GM23338 (cell line): Measurements from ENCODE around the gene PAXX. TPM values are rescaled to one million over a fixed set of nuclear protein-coding genes. Genes with fewer than 3 reads are reported as not detected.
"Not testable (repeated sequence)": the region's sequence is repeated elsewhere in the genome, so short reads cannot be mapped to it uniquely, and the experiment has no call there.

Experiments used
- ATAC-seq: fragments of 200-7000 bp; cut with Tn5 transposase; 3 replicates; pipeline ENCODE4 v1.9.1; 2020
- DNase-seq: peaks from one replicate; pipeline ENCODE4 v3.0.0-alpha.2; 2015; ENCODE audit warnings: low spot score
- H2AFZ ChIP-seq: fragments of 200-600 bp; sonication (generic); 2 replicates; pipeline ENCODE4 v1.8.0; 2016; ENCODE audit warnings: antibody characterized with exemption, mild to moderate bottlenecking, moderate library complexity
- H3F3A ChIP-seq: fragments of 200-600 bp; sonication (generic); replicated peaks from 2 replicates; pipeline ENCODE4 v1.8.0; 2017; ENCODE audit warnings: antibody characterized with exemption, mixed run types, low read depth
- H3K27ac ChIP-seq: fragments of 200-600 bp; sonication (generic); 2 replicates; pipeline ENCODE4 v1.6.1; 2016; ENCODE audit warnings: low read depth
- H3K27me3 ChIP-seq: fragments of 200-600 bp; sonication (generic); 2 replicates; pipeline ENCODE4 v1.8.0; 2016; ENCODE audit warnings: mild to moderate bottlenecking, mixed run types, moderate library complexity; ENCODE audit not compliant: insufficient read depth
- H3K36me3 ChIP-seq: fragments of 200-600 bp; sonication (generic); 2 replicates; pipeline ENCODE4 v1.8.0; 2016; ENCODE audit warnings: mild to moderate bottlenecking; ENCODE audit not compliant: insufficient read depth
- H3K4me1 ChIP-seq: fragments of 200-600 bp; sonication (generic); 2 replicates; pipeline ENCODE4 v1.8.0; 2016; ENCODE audit warnings: mild to moderate bottlenecking, moderate library complexity; ENCODE audit not compliant: insufficient read depth
- H3K4me2 ChIP-seq: fragments of 200-600 bp; sonication (generic); 2 replicates; pipeline ENCODE4 v1.7.1; 2017; ENCODE audit warnings: mixed run types
- H3K4me3 ChIP-seq: fragments of 200-600 bp; sonication (generic); 2 replicates; pipeline ENCODE4 v1.6.1; 2016; ENCODE audit warnings: mixed run types
- H3K79me2 ChIP-seq: fragments of 200-600 bp; sonication (generic); replicated peaks from 2 replicates; pipeline ENCODE4 v1.8.0; 2017; ENCODE audit warnings: mild to moderate bottlenecking; ENCODE audit not compliant: insufficient read depth
- H3K9me2 ChIP-seq: fragments of 200-600 bp; sonication (generic); 2 replicates; pipeline ENCODE4 v1.8.0; 2017; ENCODE audit not compliant: insufficient read depth
- H4K20me1 ChIP-seq: fragments of 200-600 bp; sonication (generic); replicated peaks from 2 replicates; pipeline ENCODE4 v1.8.0; 2017; ENCODE audit warnings: mild to moderate bottlenecking; ENCODE audit not compliant: insufficient read depth
- H3K27ac Mint-ChIP-seq: 2 replicates; pipeline ENCODE4 v1.8.0; 2020; ENCODE audit warnings: inconsistent platforms, mild to moderate bottlenecking, moderate library complexity, mixed read lengths
- H3K27me3 Mint-ChIP-seq: 3 replicates; pipeline ENCODE4 v1.8.0; 2022; ENCODE audit warnings: low read depth, mild to moderate bottlenecking, moderate library complexity, mixed read lengths, inconsistent platforms; ENCODE audit not compliant: insufficient read depth, poor library complexity
- H3K36me3 Mint-ChIP-seq: 3 replicates; pipeline ENCODE4 v1.8.0; 2021; ENCODE audit warnings: low read depth, mild to moderate bottlenecking, inconsistent platforms, moderate library complexity, mixed read lengths
- H3K4me1 Mint-ChIP-seq: 3 replicates; pipeline ENCODE4 v1.8.0; 2020; ENCODE audit warnings: mild to moderate bottlenecking, inconsistent platforms, mixed read lengths
- H3K4me3 Mint-ChIP-seq: 3 replicates; pipeline ENCODE4 v1.8.0; 2021; ENCODE audit warnings: moderate library complexity, mild to moderate bottlenecking, inconsistent platforms, mixed read lengths
- H3K9me3 Mint-ChIP-seq: 3 replicates; pipeline ENCODE4 v1.8.0; 2020; ENCODE audit warnings: moderate library complexity, mild to moderate bottlenecking, inconsistent platforms, mixed read lengths
- CREB1 ChIP-seq: fragments of 250-450 bp; sonication (Bioruptor Pico); IDR thresholded peaks from 2 replicates; pipeline ENCODE4 v1.5.0; 2020; ENCODE audit warnings: low read depth, mild to moderate bottlenecking, moderate library complexity
- EZH2phosphoT487 ChIP-seq: fragments of 200-600 bp; sonication (generic); IDR thresholded peaks from one replicate; pipeline ENCODE4 v1.8.1; 2018; ENCODE audit warnings: antibody characterized with exemption; ENCODE audit not compliant: unreplicated experiment
- JUNB ChIP-seq: IDR thresholded peaks from one replicate; pipeline ENCODE4 v1.6.1; 2016; ENCODE audit warnings: antibody characterized with exemption; ENCODE audit not compliant: unreplicated experiment
- NANOG ChIP-seq: IDR thresholded peaks from 2 replicates; pipeline ENCODE4 v1.6.1; 2016; ENCODE audit warnings: antibody characterized with exemption, borderline replicate concordance
- POLR2AphosphoS5 ChIP-seq: IDR thresholded peaks from 2 replicates; pipeline ENCODE4 v1.6.1; 2016; ENCODE audit warnings: antibody characterized with exemption, low read depth
- STAT1 ChIP-seq: IDR thresholded peaks from one replicate; pipeline ENCODE4 v1.6.1; 2016; ENCODE audit warnings: antibody characterized with exemption; ENCODE audit not compliant: unreplicated experiment
- ZNF114 ChIP-seq: fragments of 250-450 bp; sonication (Bioruptor Pico); IDR thresholded peaks from 2 replicates; pipeline ENCODE4 v1.5.0; 2020; ENCODE audit warnings: mild to moderate bottlenecking, moderate library complexity
- ZNF331 ChIP-seq: fragments of 250-450 bp; sonication (Bioruptor Pico); IDR thresholded peaks from 2 replicates; pipeline ENCODE4 v1.5.0; 2020; ENCODE audit warnings: low read depth, mild to moderate bottlenecking, moderate library complexity
- polyA plus RNA-seq: library from polyadenylated mRNA; unstranded; fragments of >200 nt; fragmentation: Nextera tagmentation; extraction: Ambion mirVana; gene quantifications from 2 replicates; pipeline ENCODE4 v1.2.1, GENCODE V29; 2016
- total RNA-seq: library from RNA; depleted of rRNA; stranded (reverse); fragments of >200 nt; shearing (Covaris generic); gene quantifications from 2 replicates; pipeline ENCODE4 v1.2.3, GENCODE V29; 2014
- TF ChIP-seq, protein P1 (sequence below), 2 experiments: fragments of 200-600 bp in 1 of 2; sonication (generic) in 1 of 2; conservative IDR thresholded peaks; 2 replicates each; pipeline versions ENCODE4 v1.5.1 to v1.6.1; 2016 to 2017; ENCODE audit warnings: antibody characterized with exemption in 2 of 2, low read depth in 2 of 2, mild to moderate bottlenecking in 2 of 2, moderate library complexity in 1 of 2

Gene PAXX
- total and polyA plus RNA-seq, 2 experiments from 2014 or later = 71.5 to 86.0 TPM

DNA sequence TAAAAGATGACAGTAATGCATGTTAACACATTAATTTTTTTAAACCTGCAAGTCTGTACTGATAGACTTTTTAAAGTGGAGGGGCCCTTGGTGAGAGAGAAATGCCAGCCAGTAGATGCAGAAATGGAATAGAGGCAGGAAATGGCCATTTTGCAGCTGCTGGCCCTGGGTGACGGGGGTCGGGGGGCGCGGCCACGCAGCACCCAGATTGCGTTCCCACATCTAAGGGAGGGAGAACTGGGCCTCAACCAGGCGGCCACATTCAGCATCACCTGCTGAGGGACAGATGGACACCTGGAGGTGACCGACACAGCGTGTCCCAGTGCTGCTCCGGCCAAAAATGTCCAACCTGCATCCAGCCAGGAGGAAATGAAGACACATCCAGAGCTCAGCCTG lies 10.4 kb downstream of the PAXX start:
- H3K27me3 ChIP-seq = peaks cover 3% of the 10 kb centered on the region; the same call in 1 of the 2 replicates
- H3K4me2 ChIP-seq = no peak overlapping the region
- peaks cover 6% of the 10 kb centered on the region for H3K27me3 Mint-ChIP-seq
- no peak overlapping the region for H2AFZ ChIP-seq
- H3F3A ChIP-seq = no peaks in the 10 kb centered on the region
- no peak overlapping the region for H3K4me3 Mint-ChIP-seq
- H4K20me1 ChIP-seq = no peaks in the 10 kb centered on the region
- no peak for ATAC-seq
- H3K36me3 ChIP-seq = no peaks in the 10 kb centered on the region
- no peak overlapping the region for H3K27ac ChIP-seq
- no peak for DNase-seq
- H3K4me1 ChIP-seq = no peaks in the 10 kb centered on the region
- no peaks in the 10 kb centered on the region for H3K79me2 ChIP-seq
- peaks cover 6% of the 10 kb centered on the region; the same call in 2 of the 3 replicates for H3K36me3 Mint-ChIP-seq
- H3K9me2 ChIP-seq = no peaks in the 10 kb centered on the region
- H3K4me3 ChIP-seq = no peak overlapping the region
- TF ChIP-seq NANOG (no peak), STAT1 (no peak)
- H3K27ac Mint-ChIP-seq = no peak overlapping the region
- H3K9me3 Mint-ChIP-seq = peaks cover 19% of the 10 kb centered on the region
- peaks cover under 1% of the 10 kb centered on the region; the same call in 2 of the 3 replicates for H3K4me1 Mint-ChIP-seq

DNA sequence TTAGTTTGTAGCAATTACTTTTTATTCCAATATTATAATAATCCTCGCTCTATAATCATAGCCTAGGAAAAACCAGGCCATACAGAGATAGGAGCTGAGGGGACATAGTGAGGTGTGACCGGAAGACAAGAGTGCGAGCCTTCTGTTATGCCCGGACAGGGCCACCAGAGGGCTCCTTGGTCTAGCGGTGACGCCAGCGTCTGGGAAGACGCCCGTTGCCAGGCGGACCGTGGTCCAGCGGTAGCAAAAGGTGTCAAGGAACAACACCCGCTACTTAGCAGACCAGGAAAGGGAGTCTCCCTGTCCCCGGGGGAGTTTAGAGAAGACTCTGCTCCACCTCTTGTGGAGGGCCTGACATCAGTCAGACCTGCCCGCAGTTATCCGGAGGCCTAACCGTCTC lies 12.1 kb downstream of the PAXX start:
- not testable (repeated sequence) for H3K9me2 ChIP-seq, H3K27me3 Mint-ChIP-seq, ATAC-seq, H3K27ac ChIP-seq, H3K4me1 Mint-ChIP-seq, H4K20me1 ChIP-seq, H3K36me3 ChIP-seq, H2AFZ ChIP-seq, H3K4me3 ChIP-seq, DNase-seq, H3K27me3 ChIP-seq, H3F3A ChIP-seq, H3K4me2 ChIP-seq, H3K4me1 ChIP-seq, H3K36me3 Mint-ChIP-seq, H3K79me2 ChIP-seq, H3K4me3 Mint-ChIP-seq, H3K27ac Mint-ChIP-seq
- TF ChIP-seq, protein P1, sequence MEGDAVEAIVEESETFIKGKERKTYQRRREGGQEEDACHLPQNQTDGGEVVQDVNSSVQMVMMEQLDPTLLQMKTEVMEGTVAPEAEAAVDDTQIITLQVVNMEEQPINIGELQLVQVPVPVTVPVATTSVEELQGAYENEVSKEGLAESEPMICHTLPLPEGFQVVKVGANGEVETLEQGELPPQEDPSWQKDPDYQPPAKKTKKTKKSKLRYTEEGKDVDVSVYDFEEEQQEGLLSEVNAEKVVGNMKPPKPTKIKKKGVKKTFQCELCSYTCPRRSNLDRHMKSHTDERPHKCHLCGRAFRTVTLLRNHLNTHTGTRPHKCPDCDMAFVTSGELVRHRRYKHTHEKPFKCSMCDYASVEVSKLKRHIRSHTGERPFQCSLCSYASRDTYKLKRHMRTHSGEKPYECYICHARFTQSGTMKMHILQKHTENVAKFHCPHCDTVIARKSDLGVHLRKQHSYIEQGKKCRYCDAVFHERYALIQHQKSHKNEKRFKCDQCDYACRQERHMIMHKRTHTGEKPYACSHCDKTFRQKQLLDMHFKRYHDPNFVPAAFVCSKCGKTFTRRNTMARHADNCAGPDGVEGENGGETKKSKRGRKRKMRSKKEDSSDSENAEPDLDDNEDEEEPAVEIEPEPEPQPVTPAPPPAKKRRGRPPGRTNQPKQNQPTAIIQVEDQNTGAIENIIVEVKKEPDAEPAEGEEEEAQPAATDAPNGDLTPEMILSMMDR (conservative IDR thresholded peaks at IDR 0.05; ENCODE audit: low read depth in 2 of 2) = peak; percentile 50 to 55
- TF ChIP-seq CREB1 = peak; percentile 75
- peaks cover 19% of the 10 kb centered on the region for H3K9me3 Mint-ChIP-seq

DNA sequence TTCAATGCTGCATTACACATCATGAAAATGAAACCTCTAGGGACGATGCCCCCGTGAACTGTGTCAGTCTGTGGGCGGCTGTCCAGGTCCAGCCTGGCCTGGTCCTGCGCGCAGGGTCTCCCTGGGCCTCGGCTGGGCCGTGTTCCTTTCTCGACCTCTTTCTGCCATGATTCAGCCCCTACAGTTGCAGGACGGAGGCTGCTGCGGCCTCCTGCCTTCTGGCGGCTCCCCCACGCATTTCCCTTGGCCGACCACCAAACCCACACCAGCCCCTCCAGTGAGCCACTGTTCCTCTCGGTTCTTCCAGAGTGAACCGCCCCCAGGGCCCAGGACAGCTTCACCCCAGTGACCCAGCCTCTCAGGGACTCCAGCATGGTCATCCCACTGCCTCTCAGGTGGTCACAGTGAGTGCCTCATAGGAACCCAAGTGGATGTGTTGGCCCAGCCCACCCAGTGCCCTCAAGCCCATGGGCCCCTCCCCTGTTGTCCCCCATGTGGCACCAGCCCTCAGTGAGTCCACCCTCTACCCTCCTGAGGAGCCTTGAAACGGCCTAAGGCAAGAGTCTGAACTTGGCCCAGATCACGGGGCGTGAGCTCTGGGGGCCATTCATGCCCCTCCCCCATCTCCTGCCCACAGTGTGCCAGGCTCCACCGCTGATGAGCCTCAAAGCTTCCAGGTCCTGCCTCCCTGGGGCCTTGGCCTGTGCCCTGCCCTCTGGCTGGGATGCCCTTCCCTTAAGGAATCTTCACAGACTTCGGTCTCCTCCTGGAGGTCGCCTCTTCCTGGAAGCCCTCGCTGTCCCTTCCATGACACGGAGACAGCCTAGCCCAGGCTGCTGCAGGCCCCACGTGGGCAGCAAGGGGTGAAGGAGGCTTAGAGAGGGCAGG lies 14.1 kb downstream of the PAXX start:
- no peak for ATAC-seq
- no peak overlapping the region for H3K4me3 Mint-ChIP-seq
- peaks cover 19% of the 10 kb centered on the region for H3K9me3 Mint-ChIP-seq
- peaks cover 6% of the 10 kb centered on the region; the same call in 2 of the 3 replicates for H3K36me3 Mint-ChIP-seq
- no peak overlapping the region for H3K27ac ChIP-seq
- H4K20me1 ChIP-seq = no peaks in the 10 kb centered on the region
- no peaks in the 10 kb centered on the region for H3K27me3 ChIP-seq
- H3K4me1 ChIP-seq = no peaks in the 10 kb centered on the region
- no peaks in the 10 kb centered on the region for H3K9me2 ChIP-seq
- no peak for DNase-seq
- no peaks in the 10 kb centered on the region for H3K36me3 ChIP-seq
- H2AFZ ChIP-seq = no peak overlapping the region
- no peaks in the 10 kb centered on the region for H3K4me1 Mint-ChIP-seq
- no peak overlapping the region for H3K27ac Mint-ChIP-seq
- peaks cover 3% of the 10 kb centered on the region for H3K27me3 Mint-ChIP-seq
- no peaks in the 10 kb centered on the region for H3K79me2 ChIP-seq
- no peak overlapping the region for H3K4me3 ChIP-seq
- no peaks in the 10 kb centered on the region for H3F3A ChIP-seq
- no peak overlapping the region for H3K4me2 ChIP-seq
- TF ChIP-seq POLR2AphosphoS5 (no peak), CREB1 (no peak), ZNF114 (CRISPR knock-in tag) (no peak), NANOG (no peak), ZNF331 (CRISPR knock-in tag) (no peak), JUNB (no peak), EZH2phosphoT487 (no peak)
- TF ChIP-seq, protein P1 (conservative IDR thresholded peaks at IDR 0.05; ENCODE audit: low read depth in 2 of 2) = no peak
